ENCODE results near the gene CSRP2.

CSRP2 gene

GRCh38 chr12:76855271-76855670, 23.5 kb downstream of the CSRP2 start:
- TF ChIP-seq CTCF (IDR thresholded peaks at IDR 0.05; ENCODE audit: insufficient read depth, low read length, poor library complexity, severe bottlenecking): no peak
- H3K36me3 ChIP-seq (ENCODE audit: control insufficient read depth, insufficient read depth, low read length): no peaks in the 10 kb centered on the region
- H3K27me3 ChIP-seq (replicated peaks; ENCODE audit: control insufficient read depth, insufficient read depth, low read length): no peaks in the 10 kb centered on the region
- DNase-seq (ENCODE audit: extremely low read depth, insufficient read length): no peak
- no peak overlapping the region for H3K4me3 ChIP-seq (replicated peaks; ENCODE audit: low read depth, low read length)

- Histone ChIP-seq H3K4me3 (replicated peaks; ENCODE audit: low read depth, low read length) (no peak overlapping the region), H3K36me3 (ENCODE audit: control insufficient read depth, insufficient read depth, low read length) (no peaks in the 10 kb centered on the region), H3K27me3 (replicated peaks; ENCODE audit: control insufficient read depth, insufficient read depth, low read length) (no peaks in the 10 kb centered on the region)
- no peak for DNase-seq (ENCODE audit: extremely low read depth, insufficient read length)
- TF ChIP-seq CTCF (IDR thresholded peaks at IDR 0.05; ENCODE audit: insufficient read depth, low read length, poor library complexity, severe bottlenecking): no peak
These were observed 26.7 kb downstream of the CSRP2 start for GRCh38 chr12:76852106-76852505.

GRCh38 chr12:76848132-76848531, 30.7 kb downstream of the CSRP2 start:
- Histone ChIP-seq H3K27me3 (replicated peaks; ENCODE audit: control insufficient read depth, insufficient read depth, low read length) (no peaks in the 10 kb centered on the region), H3K36me3 (ENCODE audit: control insufficient read depth, insufficient read depth, low read length) (no peaks in the 10 kb centered on the region), H3K4me3 (replicated peaks; ENCODE audit: low read depth, low read length) (no peak overlapping the region)
- DNase-seq (ENCODE audit: extremely low read depth, insufficient read length): no peak
- no peak for TF ChIP-seq CTCF (IDR thresholded peaks at IDR 0.05; ENCODE audit: insufficient read depth, low read length, poor library complexity, severe bottlenecking)

DNA sequence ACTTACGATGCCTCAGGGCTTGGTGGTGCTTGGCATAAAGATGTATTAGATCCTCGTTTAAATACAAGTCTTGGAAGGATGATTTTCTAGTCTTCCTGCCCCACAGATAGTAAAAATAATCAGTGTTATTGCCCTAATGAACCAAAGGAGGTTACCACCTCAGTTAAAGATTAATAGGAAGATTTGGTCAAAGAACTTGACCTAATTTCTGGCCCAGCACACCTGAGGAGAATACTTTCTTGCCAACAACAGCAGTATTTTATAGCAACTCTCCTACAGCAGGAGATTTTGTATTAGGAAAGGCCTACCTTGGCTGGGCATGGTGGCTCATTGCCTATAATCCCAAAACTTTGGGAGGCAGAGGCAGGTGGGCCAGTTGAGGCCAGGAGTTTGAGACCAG, 31.6 kb downstream of the CSRP2 start:
- no peak for TF ChIP-seq CTCF (IDR thresholded peaks at IDR 0.05; ENCODE audit: insufficient read depth, low read length, poor library complexity, severe bottlenecking)
- Histone ChIP-seq H3K27me3 (replicated peaks; ENCODE audit: control insufficient read depth, insufficient read depth, low read length) (no peaks in the 10 kb centered on the region), H3K36me3 (ENCODE audit: control insufficient read depth, insufficient read depth, low read length) (no peaks in the 10 kb centered on the region; the same call in 1 of the 2 replicates), H3K4me3 (replicated peaks; ENCODE audit: low read depth, low read length) (no peak overlapping the region)
- DNase-seq (ENCODE audit: extremely low read depth, insufficient read length): no peak

DNA sequence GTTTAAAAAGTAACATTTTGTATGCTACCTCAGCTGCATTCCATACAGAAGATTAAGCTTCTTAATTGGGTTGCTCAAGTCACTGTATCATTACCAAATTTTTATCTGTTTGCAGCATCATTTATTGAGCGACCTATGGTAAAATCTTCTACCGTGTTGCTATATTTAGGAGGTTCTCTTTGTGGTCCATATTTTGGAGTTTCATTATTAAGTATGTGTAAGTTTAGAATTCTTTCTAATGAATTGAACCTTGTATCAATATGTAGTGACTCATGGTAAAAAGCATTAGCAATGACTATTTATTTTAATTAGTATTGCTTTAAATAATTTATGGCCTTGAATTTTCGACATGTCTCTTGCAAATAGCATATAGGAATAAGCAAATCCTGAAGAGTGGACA, 42.2 kb downstream of the CSRP2 start:
- Histone ChIP-seq H3K36me3 (ENCODE audit: control insufficient read depth, insufficient read depth, low read length) (no peaks in the 10 kb centered on the region; the same call in 1 of the 2 replicates), H3K27me3 (replicated peaks; ENCODE audit: control insufficient read depth, insufficient read depth, low read length) (no peaks in the 10 kb centered on the region), H3K4me3 (replicated peaks; ENCODE audit: low read depth, low read length) (no peak overlapping the region)
- no peak for TF ChIP-seq CTCF (IDR thresholded peaks at IDR 0.05; ENCODE audit: insufficient read depth, low read length, poor library complexity, severe bottlenecking)
- peak; percentile 6 for DNase-seq (ENCODE audit: extremely low read depth, insufficient read length)

DNA sequence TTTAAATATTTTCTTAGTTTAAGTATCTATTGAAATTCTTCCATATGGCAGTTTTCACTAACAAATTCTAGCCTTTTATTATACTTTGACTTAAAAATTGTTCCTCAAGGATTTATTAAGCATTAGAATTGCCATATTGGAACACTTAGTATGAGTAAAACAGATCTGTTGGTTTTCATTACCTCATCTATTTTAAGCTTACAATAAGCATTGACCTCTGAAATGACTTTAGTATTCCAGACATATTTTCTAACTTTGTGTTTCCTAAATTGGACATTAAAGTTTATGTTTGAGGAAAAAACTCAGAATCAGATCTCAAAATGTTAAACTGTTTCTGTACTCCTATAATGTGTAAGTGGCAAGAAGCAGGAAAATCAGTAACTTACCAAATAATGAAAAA, 48.4 kb downstream of the CSRP2 start:
- no peaks in the 10 kb centered on the region for H3K36me3 ChIP-seq (ENCODE audit: control insufficient read depth, insufficient read depth, low read length)
- H3K27me3 ChIP-seq (replicated peaks; ENCODE audit: control insufficient read depth, insufficient read depth, low read length): no peaks in the 10 kb centered on the region
- TF ChIP-seq CTCF (IDR thresholded peaks at IDR 0.05; ENCODE audit: insufficient read depth, low read length, poor library complexity, severe bottlenecking): no peak
- no peak overlapping the region for H3K4me3 ChIP-seq (replicated peaks; ENCODE audit: low read depth, low read length)
- DNase-seq (ENCODE audit: extremely low read depth, insufficient read length): no peak
